ENCODE data around the gene TRUB1. TPM values are rescaled to one million over a fixed set of nuclear protein-coding genes. Genes with fewer than 3 reads are reported as not detected.
A peak's percentile ranks its signal among the peaks of the same experiment; 100 is the strongest.
"Not testable (repeated sequence)": the region's sequence is repeated elsewhere in the genome, so short reads cannot be mapped to it uniquely, and the experiment has no call there.

The TRUB1 gene
- 9.0 TPM for total RNA-seq

GRCh38 chr10:114937962-114938855 is at the start of gene TRUB1:
TSS of gene TRUB1 (plus strand) at chr10:114938195. CDS start at chr10:114938254, 59 bp downstream.
- ATAC-seq = peak; percentile 99
- peak; percentile 94 for DNase-seq (ENCODE audit: low spot score)

DNA sequence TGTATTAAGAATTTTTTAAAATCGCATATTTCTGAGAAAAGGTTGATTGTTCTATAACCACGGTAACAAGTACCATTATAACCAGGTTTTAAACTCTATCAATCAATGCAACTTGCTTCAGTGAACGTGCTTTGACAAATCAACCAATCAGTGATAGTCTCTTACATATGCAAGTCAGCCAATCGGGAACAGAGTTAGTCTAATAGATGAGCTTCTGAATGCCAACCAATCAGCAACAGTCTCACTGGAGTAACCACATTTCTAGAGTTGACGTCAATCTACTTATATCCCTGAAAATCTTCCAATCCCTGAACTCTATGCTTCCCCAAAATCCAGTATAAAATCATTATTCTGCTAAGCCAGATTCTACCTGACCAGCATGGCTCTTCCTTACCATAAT is 44.7 kb upstream of the TRUB1 start:
- ATAC-seq (no peak), DNase-seq (ENCODE audit: low spot score) (no peak)

- DNase-seq (ENCODE audit: low spot score) = no peak
- no peak for ATAC-seq
Observed at GRCh38 chr10:114894911-114895310, 43.1 kb upstream of the TRUB1 start.

DNA sequence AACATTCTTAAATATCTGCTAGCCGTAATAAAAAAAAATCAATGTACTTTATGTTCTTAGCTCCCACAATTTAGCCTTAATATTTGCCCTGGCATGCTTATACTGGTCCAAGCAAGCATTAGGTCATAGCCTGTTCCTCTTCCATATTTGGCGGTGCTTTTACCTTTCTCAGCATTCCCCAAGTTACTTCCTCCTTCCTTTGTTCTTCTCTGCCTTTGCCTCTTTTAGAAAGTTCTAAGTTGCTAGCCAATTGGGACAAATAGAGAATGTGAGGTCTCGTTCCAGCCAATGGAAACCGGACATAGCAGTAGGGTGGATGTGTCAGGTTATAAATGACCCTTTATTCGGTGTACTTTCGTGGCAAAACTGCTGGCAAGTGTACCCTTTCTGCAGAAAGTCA is 41.0 kb upstream of the TRUB1 start:
- DNase-seq (ENCODE audit: low spot score); ATAC-seq: not testable (repeated sequence)

- ATAC-seq = no peak
- DNase-seq (ENCODE audit: low spot score) = no peak
Observed at GRCh38 chr10:114897593-114897992, 40.4 kb upstream of the TRUB1 start.

DNA sequence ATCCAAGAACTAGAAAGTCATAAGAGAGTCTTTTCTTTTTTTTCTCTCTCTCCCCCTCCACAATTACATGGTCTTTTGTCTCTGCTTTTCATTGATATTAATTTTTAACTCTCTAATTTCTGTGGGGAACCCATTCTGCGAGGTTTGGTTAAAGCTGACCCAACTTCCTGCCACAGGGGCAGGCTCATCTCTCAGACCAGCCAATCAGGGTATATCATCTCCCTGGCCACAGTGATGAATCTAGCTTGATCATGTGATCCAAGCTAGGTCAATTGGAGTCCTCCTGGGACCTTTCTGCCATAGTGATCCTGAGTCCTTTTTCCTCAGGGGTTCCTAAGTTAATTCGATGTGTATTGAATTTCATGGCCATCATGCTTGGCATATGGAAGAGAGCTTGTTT is 38.0 kb upstream of the TRUB1 start:
- no peak for DNase-seq (ENCODE audit: low spot score)
- ATAC-seq = no peak

- DNase-seq (ENCODE audit: low spot score) (no peak), ATAC-seq (no peak)
Observed at GRCh38 chr10:114900658-114901057, 37.3 kb upstream of the TRUB1 start.

- ATAC-seq (no peak), DNase-seq (ENCODE audit: low spot score) (no peak)
Observed at GRCh38 chr10:114902151-114902550, 35.8 kb upstream of the TRUB1 start.

DNA sequence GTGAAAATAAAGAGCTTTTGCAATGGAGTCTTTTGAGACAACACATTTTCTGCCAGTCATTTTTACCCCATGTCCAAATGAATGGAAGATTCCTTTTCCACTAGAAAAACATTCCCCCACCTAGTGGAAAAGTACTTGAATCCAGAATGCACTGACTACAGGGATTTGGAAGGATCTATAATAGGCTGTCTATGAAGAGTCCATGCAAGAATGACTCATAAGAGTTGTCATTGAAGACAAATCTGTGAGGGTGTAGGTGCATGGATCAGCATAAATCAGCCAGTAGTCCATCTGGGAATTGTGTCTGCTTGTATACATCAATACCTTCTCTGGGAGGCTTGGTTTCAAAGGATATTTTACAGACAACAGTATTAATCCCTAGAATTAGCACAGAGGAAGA is 32.5 kb upstream of the TRUB1 start:
- ATAC-seq = no peak
- no peak for DNase-seq (ENCODE audit: low spot score)

GRCh38 chr10:114906981-114907380 is 31.0 kb upstream of the TRUB1 start:
- DNase-seq (ENCODE audit: low spot score) (no peak), ATAC-seq (no peak)

- no peak for DNase-seq (ENCODE audit: low spot score)
- no peak for ATAC-seq
Observed at GRCh38 chr10:114908896-114909295, 29.1 kb upstream of the TRUB1 start.

DNA sequence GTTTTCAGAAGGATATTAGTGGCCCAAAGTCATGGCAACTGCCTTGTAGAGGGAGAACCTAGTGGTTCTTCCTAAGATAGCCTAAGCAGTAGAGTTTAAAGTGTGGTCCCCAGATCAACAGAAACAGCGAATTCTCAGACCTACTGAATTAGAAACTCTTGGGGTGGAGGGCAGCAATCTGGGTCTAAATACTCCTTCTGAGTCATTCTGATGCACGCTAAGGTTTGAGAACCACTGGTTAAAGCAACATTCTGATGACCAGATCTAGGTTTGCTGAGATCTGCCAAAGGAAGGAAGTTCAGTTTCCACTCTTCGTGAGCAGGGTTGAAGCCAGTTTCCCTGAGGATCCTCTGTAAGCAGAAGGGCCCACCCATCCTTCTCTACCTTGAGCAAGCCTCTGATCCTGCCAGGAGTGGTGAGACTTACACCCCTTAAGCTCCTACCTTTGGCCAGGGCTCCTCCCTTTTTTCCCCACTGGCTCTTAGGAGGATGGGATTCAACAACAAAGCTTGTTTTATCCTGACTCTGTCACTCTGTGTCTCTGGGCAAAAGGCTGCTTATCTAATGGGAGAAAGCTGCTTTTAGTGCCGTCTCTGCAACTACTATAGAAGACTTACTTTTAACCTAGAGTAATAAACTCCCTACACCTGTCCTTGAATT is 26.8 kb upstream of the TRUB1 start:
- no peak for ATAC-seq
- no peak for DNase-seq (ENCODE audit: low spot score)

DNA sequence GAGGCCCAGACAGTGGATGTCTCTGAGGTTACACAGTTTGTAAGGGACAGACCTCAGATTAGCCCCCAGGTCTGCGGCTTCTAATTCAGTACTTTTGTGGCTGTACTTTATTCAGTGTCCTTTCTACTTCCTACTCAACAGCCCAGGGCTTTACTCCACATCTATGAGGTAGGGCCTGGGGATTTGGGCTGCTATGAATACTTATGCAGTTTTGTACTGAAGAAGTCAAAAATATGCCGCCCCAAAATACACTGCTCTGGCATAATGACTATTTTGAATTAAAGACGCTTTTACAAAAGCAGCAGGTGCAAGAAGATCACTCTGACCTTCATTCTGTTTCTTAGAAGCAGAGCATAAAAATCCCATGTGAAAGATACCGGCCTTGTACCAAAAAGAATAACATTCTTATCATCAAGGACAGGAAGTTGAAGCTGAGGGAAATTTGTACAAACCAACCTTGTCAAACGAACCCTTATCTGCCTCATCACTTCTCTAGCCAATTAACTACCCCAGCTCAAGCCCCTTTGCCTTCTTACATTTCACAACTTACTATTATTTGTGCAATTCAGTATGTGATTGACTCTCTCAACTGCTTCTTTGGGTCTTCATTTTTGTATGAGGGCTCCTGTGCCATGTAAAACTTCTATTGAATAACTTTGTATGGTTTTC is 26.1 kb upstream of the TRUB1 start:
- no peak for ATAC-seq
- no peak for DNase-seq (ENCODE audit: low spot score)

DNA sequence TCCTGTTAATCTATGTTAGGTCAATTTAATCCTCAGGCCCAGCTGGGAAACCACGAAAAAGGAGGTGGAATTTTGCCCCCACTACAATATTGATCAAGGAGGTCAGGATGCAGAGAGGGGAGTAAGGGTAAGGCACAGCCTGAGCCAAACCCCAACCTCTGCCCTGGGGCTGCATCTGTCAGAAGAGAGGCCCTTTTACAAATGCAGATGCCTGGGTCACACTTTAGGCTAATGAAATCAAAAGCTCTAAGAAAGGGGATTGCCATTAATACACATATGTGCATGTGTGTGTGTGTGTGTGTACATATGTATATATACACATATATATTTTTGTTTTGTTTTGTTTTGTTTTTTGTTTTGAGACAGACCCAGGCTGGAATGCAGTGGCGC is 25.5 kb upstream of the TRUB1 start:
- no peak for ATAC-seq
- no peak for DNase-seq (ENCODE audit: low spot score)

DNA sequence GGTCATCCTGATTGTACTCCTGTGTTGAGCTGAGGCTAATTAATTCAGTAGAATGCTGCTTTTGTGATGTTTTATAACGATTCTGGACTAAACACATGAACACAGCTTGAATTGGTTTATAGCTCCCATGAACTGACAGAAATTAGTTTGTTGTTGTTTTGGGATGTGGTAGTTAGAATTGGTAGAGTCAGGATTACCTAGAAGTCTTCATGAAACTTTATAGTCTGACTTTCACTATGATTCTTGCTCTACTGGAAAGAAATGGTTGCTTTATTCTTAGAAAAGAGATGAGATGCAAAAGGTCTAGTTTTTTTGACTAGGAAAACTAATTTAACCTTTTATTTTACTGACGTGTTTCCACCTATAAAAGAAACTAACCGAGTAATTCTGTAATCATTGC is 23.4 kb upstream of the TRUB1 start:
- DNase-seq (ENCODE audit: low spot score) (no peak), ATAC-seq (no peak)

DNA sequence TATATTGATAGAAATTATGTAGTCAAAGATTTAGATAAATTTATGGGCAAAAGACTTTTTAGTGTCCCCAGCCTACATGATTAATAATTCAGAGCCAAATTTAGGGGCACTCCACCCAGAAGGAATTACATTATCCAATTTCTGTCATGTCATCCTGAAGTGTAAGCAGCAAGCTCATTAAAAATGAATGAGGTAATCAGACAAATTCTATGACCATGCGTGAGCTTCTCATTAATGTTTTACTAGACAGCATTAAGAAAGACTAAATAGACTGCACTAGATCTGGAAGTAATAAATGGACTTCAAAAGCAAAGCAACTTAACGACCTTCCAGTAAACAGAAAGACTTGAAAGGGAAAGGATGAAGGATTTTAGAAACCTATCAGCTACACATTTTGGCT is 22.7 kb upstream of the TRUB1 start:
- DNase-seq (ENCODE audit: low spot score) (no peak), ATAC-seq (no peak)

DNA sequence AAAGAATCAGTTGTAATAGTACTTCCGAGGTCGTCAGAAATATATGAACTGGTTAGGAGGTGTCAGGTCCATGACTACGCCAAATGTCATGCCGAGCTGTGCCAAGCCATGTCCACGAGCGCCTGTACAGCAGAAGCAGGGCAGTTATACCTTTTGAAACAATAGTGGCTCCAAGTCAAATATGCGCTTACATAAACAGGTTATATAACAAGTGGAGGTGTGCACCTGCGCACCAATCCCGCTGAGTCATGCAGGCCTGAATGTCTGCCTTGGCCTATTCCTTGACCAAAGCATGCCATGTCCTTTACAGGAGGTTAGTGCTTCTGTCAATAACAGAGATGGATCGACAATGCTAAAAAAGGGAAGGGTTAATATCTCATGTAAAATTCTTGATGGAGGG is 21.3 kb upstream of the TRUB1 start:
- ATAC-seq (no peak), DNase-seq (ENCODE audit: low spot score) (no peak)

DNA sequence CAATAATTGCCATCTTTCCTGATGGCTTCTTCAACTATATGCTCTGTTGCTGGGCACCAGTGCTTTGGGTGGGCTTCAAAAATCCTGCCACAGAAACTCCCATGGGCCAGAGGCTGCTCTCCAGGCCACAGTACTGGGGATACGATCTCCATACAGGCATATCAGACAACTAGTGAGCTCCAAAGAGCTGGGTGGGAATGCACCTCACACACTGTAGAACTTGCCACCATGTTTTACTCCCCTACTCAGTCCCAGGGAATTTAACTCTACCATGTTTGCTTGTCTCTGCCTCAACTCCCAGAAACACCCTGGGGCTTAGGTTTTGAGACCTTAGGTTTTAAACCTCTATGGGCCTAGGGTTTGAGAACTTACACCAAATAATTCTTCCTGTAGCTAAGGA is 20.5 kb upstream of the TRUB1 start:
- DNase-seq (ENCODE audit: low spot score) (no peak), ATAC-seq (no peak)

DNA sequence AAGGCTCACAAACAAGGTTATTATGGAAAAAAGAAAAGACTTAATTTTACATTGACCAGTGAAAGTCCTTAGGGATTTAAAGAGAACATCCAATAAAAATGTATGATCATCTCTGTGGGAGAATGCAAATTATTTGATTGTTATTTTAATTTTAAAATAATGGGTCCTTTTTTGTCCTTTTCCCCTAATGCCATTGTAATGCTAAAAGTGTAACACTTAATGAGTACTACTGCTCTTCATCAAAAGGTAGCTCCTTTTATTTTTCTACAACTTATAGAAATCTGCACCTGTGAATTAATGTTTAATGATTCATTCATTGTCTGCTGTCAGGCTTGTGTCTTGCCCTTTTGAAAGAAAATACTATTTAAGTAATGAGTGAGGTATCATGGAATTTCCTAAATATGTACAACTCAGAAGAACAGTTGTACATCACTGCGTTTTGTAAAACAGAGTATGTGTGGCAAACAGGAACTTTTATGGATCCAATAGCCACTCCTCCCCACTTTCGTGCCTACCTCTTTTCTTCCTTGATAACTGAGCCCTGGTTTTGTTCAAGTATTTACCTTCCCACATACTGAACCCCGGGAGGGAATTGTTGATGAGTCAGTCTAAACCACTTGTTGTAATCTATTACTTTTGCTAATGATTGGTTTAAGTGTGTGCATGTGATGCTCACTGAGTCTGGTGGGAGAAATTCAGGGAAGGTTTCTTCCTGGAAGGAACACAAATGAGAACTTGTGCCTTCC is 19.9 kb upstream of the TRUB1 start:
- DNase-seq (ENCODE audit: low spot score) = no peak
- no peak for ATAC-seq

- no peak for ATAC-seq
- no peak for DNase-seq (ENCODE audit: low spot score)
Observed at GRCh38 chr10:114920459-114920858, 17.5 kb upstream of the TRUB1 start.

GRCh38 chr10:114922003-114922402 is 16.0 kb upstream of the TRUB1 start:
- DNase-seq (ENCODE audit: low spot score) (no peak), ATAC-seq (no peak)
